ENCODE measurements around the gene PDCD2. TPM values are rescaled to one million over a fixed set of nuclear protein-coding genes. Genes with fewer than 3 reads are reported as not detected.
A peak's percentile ranks its signal among the peaks of the same experiment; 100 is the strongest.

Gene PDCD2
- total and polyA plus RNA-seq, 9 of the 15 experiments (the other 6 are each of a cell fraction or from before 2014, with no cell fraction given): 67.3 to 430 (median 318) TPM

- no peak for TF ChIP-seq MGA (IDR thresholded peaks at IDR 0.05)
- no peak for TF ChIP-seq NR4A1 (CRISPR knock-in tag; IDR thresholded peaks at IDR 0.05)
- no peak for TF ChIP-seq NR4A1 (tag; IDR thresholded peaks at IDR 0.05)
- no peak for TF ChIP-seq ZNF217 (CRISPR knock-in tag; IDR thresholded peaks at IDR 0.05)
- no peak for TF ChIP-seq ZNF124 (CRISPR knock-in tag; IDR thresholded peaks at IDR 0.05)
- no peak for TF ChIP-seq RFX1 (IDR thresholded peaks at IDR 0.05)
- no peak for TF ChIP-seq PBX2 (CRISPR knock-in tag; IDR thresholded peaks at IDR 0.05; ENCODE audit: low read depth)
- TF ChIP-seq PBX2 (tag; conservative IDR thresholded peaks at IDR 0.05; ENCODE audit: low read depth): 0 out of 2 replicates have a peak, but pooled peaks have one; percentile 6
- no peak for TF ChIP-seq USF2 (CRISPR knock-in tag; IDR thresholded peaks at IDR 0.05)
- no peak for TF ChIP-seq ZNF165 (CRISPR knock-in tag; IDR thresholded peaks at IDR 0.05; ENCODE audit: borderline replicate concordance)
- TF ChIP-seq ZSCAN32 (CRISPR knock-in tag; IDR thresholded peaks at IDR 0.05): no peak
- peak; percentile 28 for TF ChIP-seq HDAC3 (IDR thresholded peaks at IDR 0.05; ENCODE audit: borderline replicate concordance, partially characterized antibody)
- TF ChIP-seq ZNF436 (CRISPR knock-in tag; IDR thresholded peaks at IDR 0.05): no peak
- no peak for TF ChIP-seq NBN (IDR thresholded peaks at IDR 0.05; ENCODE audit: low read depth)
Measured at GRCh38 chr6:170572704-170573466, 11.6 kb downstream of the PDCD2 start (continued).

All from K562 (cell line).